Measurements from ENCODE around the gene EVPL. TPM values are rescaled to one million over a fixed set of nuclear protein-coding genes. Genes with fewer than 3 reads are reported as not detected.

Gene EVPL
- polyA plus RNA-seq, 1 experiment: not detected

GRCh38 chr17:76009447-76009846 is 17.7 kb downstream of the EVPL start:
- ChIA-PET CTCF (interaction anchor here (0.6 to 19.9 kb wide), 3 partner anchors 10 to 635 kb away, joined by 3 to 264 read pairs (median 29); partner anchors contain the start of genes CDK3 and MRPL38), POLR2A (no interaction called here)
- DNase-seq (ENCODE audit: low read depth): no peak

GRCh38 chr17:76008630-76009425 is 18.3 kb downstream of the EVPL start:
- no peaks in the 10 kb centered on the region for H3K27me3 ChIP-seq (ENCODE audit: control insufficient read depth, insufficient read depth, low read length)
- ChIA-PET POLR2A (no interaction called here), CTCF (interaction anchor here (0.6 to 19.9 kb wide), 5 partner anchors 10 to 635 kb away, joined by 3 to 264 read pairs (median 4); partner anchors contain the start of genes CDK3 and MRPL38)
- H3K4me3 ChIP-seq (ENCODE audit: low read depth, low read length): no peak overlapping the region
- TF ChIP-seq CTCF (IDR thresholded peaks at IDR 0.05; ENCODE audit: insufficient read depth, low read depth, low read length): no peak
- no peak for DNase-seq (ENCODE audit: low read depth)
- peaks cover 3% of the 10 kb centered on the region for H3K36me3 ChIP-seq (ENCODE audit: control insufficient read depth, insufficient read depth, low read length)

More at GRCh38 chr17:76009447-76009846, 17.7 kb downstream of the EVPL start:
- H3K4me3 ChIP-seq (ENCODE audit: low read depth, low read length): no peak overlapping the region
- H3K36me3 ChIP-seq (ENCODE audit: control insufficient read depth, insufficient read depth, low read length): peaks cover 3% of the 10 kb centered on the region
- H3K27me3 ChIP-seq (ENCODE audit: control insufficient read depth, insufficient read depth, low read length): no peaks in the 10 kb centered on the region
- no peak for TF ChIP-seq CTCF (IDR thresholded peaks at IDR 0.05; ENCODE audit: insufficient read depth, low read depth, low read length)

GRCh38 chr17:76008208-76008607 is 18.9 kb downstream of the EVPL start:
- POLR2A ChIA-PET: no interaction called here
- no peak overlapping the region for H3K4me3 ChIP-seq (ENCODE audit: low read depth, low read length)
- peaks cover 3% of the 10 kb centered on the region for H3K36me3 ChIP-seq (ENCODE audit: control insufficient read depth, insufficient read depth, low read length)
- no peak for DNase-seq (ENCODE audit: low read depth)
- CTCF ChIA-PET: interaction anchor here (0.8 to 19.9 kb wide), 4 partner anchors 9 to 112 kb away, joined by 3 to 264 read pairs (median 16); partner anchors contain the start of genes CDK3 and MRPL38
- no peaks in the 10 kb centered on the region for H3K27me3 ChIP-seq (ENCODE audit: control insufficient read depth, insufficient read depth, low read length)
- TF ChIP-seq CTCF (IDR thresholded peaks at IDR 0.05; ENCODE audit: insufficient read depth, low read depth, low read length): no peak

- no peak for DNase-seq (ENCODE audit: low read depth)
- Histone ChIP-seq H3K36me3 (ENCODE audit: control insufficient read depth, insufficient read depth, low read length) (peaks cover 3% of the 10 kb centered on the region), H3K4me3 (ENCODE audit: low read depth, low read length) (no peak overlapping the region), H3K27me3 (ENCODE audit: control insufficient read depth, insufficient read depth, low read length) (no peaks in the 10 kb centered on the region)
- POLR2A ChIA-PET: no interaction called here
- TF ChIP-seq CTCF (IDR thresholded peaks at IDR 0.05; ENCODE audit: insufficient read depth, low read depth, low read length): no peak
- CTCF ChIA-PET: interaction anchor here (0.7 to 19.9 kb wide), 5 partner anchors 9 to 112 kb away, joined by 3 to 264 read pairs (median 4); partner anchors contain the start of genes CDK3 and MRPL38
Measured at GRCh38 chr17:76007850-76008165, 19.3 kb downstream of the EVPL start.

- Histone ChIP-seq H3K27me3 (ENCODE audit: control insufficient read depth, insufficient read depth, low read length) (no peaks in the 10 kb centered on the region), H3K36me3 (ENCODE audit: control insufficient read depth, insufficient read depth, low read length) (peaks cover 3% of the 10 kb centered on the region), H3K4me3 (ENCODE audit: low read depth, low read length) (no peak overlapping the region)
- DNase-seq (ENCODE audit: low read depth): no peak
- TF ChIP-seq CTCF (IDR thresholded peaks at IDR 0.05; ENCODE audit: insufficient read depth, low read depth, low read length): no peak
- CTCF ChIA-PET: interaction anchor here (0.7 to 19.9 kb wide), 4 partner anchors 8 to 100 kb away, joined by 3 to 264 read pairs (median 16); partner anchors contain the start of genes CDK3 and MRPL38
- POLR2A ChIA-PET: no interaction called here
Measured at GRCh38 chr17:76007131-76007849, 19.8 kb downstream of the EVPL start.
